ENCODE results near the gene CCL5.
A peak's percentile ranks its signal among the peaks of the same experiment; 100 is the strongest.

The CCL5 gene

DNA sequence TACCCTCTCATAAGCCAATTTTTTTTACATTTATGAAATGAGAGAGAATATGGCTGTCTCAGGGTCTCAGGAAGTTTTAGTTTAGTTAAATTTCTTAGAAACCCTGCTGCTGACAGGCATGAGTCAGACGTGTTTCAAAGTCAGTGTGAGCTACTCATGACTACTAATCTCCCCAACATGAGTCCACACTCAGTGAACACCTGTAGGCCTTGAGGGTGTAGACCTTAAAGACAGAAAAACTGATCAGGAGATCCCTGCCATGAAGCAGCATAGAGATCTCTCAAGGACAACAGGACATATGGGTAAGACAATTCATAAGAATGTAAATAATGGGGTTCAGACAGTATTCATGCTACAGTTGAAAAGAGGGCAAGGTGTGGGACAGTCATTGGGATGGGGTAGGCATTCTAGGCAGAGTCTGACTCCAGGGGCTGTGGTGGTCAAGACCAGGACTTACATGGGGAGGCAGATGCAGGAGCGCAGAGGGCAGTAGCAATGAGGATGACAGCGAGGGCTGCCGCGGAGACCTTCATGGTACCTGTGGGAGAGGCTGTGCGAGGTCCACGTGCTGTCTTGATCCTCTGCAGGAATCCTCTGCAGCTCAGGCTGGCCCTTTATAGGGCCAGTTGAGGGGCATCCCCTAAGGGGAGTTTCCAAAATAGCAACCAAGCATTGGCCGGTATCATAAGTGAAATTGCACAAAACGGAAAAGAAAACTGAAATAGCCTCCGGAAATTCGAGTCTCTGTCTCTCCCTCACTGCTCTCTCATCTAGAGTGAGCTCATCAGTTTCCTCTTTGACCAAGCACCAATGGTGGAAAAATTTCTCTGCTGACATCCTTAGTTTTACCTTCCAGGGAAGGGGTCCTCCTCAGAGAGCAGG, at the start of gene CCL5:
Gene CCL5, minus strand, starts transcription at position 588 of the 882 bp plus-strand sequence.
- DNase-seq (ENCODE audit: insufficient read length, low spot score) (peak; percentile 76), FAIRE-seq (no peak)

DNA sequence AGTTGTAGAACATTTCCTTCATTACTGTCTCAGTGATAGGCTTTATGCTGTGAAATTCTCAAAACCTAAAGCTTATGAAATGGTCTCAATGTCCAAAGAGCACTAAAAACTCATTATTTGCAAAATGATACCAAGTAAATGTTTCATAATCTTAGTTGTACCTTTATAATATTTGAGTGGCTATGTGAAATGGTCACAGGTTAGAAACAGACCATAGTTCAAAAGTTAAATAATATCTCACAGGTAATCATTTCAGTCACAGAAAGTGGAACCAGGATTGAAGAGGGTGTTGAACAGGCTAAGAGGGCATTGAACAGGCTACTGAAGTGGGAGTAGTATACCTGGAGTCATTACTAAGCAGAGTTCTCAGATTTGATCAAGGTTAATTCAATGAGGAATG, 47.6 kb upstream of the CCL5 start:
- FAIRE-seq (no peak), DNase-seq (ENCODE audit: insufficient read length, low spot score) (no peak)

- DNase-seq (ENCODE audit: insufficient read length, low spot score) (no peak), FAIRE-seq (no peak)
Observed at GRCh38 chr17:35923609-35924114, 43.5 kb upstream of the CCL5 start.

DNA sequence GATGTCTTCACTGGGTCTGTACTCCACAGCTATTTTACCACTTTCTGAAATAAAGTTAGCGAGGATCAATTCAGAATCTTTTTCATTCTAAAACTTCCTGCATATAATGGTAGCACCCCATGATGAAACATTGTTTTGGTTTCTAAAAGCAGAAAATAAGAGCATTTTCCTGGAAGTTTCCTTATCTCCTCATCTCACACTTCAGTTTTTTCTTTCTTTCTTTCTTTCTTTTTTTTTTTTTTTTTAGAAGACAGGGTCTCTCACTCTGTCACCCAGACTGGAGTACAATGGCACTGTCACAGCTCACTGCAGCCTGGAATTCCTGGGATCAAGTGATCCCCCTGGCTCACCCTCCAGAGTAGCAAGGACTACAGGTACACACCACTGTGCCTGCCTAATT, 40.1 kb upstream of the CCL5 start:
- no peak for DNase-seq (ENCODE audit: insufficient read length, low spot score)
- no peak for FAIRE-seq

DNA sequence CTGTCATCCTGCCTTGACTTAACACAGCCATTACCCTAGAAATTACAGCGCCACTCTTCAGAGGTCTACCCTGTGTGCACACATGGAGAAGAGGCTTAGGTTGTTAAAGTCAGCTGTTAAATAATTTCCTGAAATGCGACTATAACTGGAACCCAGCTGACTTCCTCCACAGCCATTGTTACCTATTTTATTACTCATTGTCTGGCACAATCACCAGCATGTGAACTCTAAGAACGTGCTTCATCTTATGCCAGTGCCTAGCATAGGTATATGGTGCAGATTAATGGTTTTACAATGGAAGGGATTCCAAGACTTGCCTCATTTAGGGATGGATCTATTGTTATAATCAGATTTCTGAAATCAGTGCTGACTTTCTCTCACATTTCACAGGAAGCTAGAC, 38.5 kb upstream of the CCL5 start:
- DNase-seq (ENCODE audit: insufficient read length, low spot score) (no peak), FAIRE-seq (no peak)

GRCh38 chr17:35917519-35918213, 37.5 kb upstream of the CCL5 start:
- DNase-seq (ENCODE audit: insufficient read length, low spot score), result no peak
- FAIRE-seq, result no peak

GRCh38 chr17:35915153-35915964, 35.2 kb upstream of the CCL5 start:
- DNase-seq (ENCODE audit: insufficient read length, low spot score) (no peak), FAIRE-seq (no peak)

DNA sequence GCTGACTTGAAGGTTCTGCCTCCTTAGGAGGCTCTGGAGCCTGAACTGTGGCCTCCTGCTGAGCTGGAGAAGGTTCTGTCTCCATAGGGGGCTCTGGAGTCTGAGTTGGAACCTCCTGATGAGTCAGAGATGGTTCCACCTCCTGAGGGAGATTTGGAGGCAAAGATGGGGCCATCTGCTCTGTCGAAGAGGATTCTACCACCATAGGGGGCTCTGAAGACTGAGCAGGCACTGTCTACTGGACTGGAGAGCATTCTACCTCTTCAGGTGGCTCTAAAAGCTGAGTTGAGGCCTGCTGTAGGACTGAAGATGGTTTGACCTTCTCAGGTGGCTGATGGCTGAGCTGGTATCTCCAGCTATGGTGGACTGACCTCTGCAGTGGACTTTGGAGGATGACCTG, 34.2 kb upstream of the CCL5 start:
- FAIRE-seq (no peak), DNase-seq (ENCODE audit: insufficient read length, low spot score) (no peak)

- FAIRE-seq, result no peak
- no peak for DNase-seq (ENCODE audit: insufficient read length, low spot score)
Observed at GRCh38 chr17:35913609-35914008, 33.4 kb upstream of the CCL5 start.

GRCh38 chr17:35912942-35913341, 32.8 kb upstream of the CCL5 start:
- no peak for DNase-seq (ENCODE audit: insufficient read length, low spot score)
- no peak for FAIRE-seq

- no peak for FAIRE-seq
- DNase-seq (ENCODE audit: insufficient read length, low spot score), result no peak
Observed at GRCh38 chr17:35912339-35912912, 32.3 kb upstream of the CCL5 start.

DNA sequence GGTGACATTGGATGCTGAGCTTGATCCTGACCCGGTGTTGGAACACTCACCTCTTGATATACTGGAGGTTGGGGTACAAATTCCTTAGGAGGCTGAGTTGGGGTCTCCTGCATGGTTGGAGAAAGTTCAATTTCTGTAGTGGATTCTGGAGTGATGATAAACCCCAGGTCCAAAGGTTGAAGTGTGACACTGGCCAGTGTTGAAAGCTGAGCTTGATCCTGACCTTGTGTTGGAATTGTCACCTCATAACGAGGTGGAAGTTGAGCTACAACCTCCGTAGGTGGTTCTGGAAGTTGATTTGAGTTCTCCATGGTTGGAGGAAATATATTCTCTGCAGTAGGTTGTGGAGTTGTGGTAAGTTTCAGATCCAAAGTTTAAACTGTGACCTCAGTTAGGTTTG, 29.2 kb upstream of the CCL5 start:
- no peak for FAIRE-seq
- no peak for DNase-seq (ENCODE audit: insufficient read length, low spot score)

DNA sequence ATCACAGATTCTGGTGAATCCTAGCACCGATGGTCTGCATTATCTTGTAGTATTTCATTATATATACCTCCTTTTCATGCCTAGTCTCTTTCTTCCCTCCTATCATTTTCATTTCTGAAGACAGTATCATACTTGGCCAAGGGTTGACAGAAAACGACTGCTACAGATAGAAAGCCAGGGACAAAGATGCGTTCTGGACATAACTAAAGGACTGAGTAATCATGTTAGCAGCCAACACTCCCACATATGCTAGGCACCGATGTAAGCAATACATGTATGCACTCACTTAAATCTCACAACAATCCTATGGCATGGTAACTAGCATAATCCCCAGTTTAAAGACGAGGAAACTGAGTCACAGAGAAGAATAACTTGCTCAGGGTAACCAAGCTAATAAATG, 27.5 kb upstream of the CCL5 start:
- no peak for FAIRE-seq
- DNase-seq (ENCODE audit: insufficient read length, low spot score), result no peak

DNA sequence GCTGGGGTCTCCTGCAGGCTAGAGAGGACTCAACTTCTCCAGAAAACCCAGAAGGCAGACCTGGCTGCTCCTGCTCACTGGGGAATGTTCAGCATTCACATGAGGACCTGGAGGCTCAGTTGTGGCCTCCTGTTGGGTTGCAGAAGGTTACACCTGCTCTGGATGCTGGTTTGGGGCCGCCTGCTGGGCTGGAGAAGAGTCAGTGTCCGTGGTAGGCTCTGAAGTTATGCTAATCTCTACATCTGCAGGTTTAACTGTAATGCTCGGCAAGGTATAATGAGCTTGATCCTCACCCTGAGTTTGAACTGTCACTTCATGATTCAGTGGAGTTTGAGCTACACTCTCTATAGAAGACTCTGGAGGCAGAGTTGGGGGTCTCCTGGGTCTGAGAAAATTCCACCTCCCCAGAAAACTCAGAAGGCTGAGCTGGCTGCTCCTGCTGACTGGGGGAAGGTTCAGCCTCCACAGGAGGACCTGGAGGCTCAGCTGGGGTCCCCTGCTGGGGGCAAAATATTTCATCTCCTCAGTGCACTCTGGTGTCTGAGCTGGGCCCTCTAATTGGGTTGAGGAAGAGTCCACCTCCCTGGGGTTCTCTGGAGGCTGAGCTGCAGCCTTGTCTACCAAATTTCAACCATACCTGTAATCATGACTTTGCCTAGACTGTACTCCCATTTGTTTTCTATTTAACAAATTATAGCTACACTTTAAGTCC, 26.9 kb upstream of the CCL5 start:
- FAIRE-seq, result no peak
- DNase-seq (ENCODE audit: insufficient read length, low spot score), result no peak

- no peak for FAIRE-seq
- DNase-seq (ENCODE audit: insufficient read length, low spot score), result no peak
Observed at GRCh38 chr17:35906191-35906925, 26.2 kb upstream of the CCL5 start.

GRCh38 chr17:35903451-35903850, 23.3 kb upstream of the CCL5 start:
- DNase-seq (ENCODE audit: insufficient read length, low spot score) (no peak), FAIRE-seq (no peak)

DNA sequence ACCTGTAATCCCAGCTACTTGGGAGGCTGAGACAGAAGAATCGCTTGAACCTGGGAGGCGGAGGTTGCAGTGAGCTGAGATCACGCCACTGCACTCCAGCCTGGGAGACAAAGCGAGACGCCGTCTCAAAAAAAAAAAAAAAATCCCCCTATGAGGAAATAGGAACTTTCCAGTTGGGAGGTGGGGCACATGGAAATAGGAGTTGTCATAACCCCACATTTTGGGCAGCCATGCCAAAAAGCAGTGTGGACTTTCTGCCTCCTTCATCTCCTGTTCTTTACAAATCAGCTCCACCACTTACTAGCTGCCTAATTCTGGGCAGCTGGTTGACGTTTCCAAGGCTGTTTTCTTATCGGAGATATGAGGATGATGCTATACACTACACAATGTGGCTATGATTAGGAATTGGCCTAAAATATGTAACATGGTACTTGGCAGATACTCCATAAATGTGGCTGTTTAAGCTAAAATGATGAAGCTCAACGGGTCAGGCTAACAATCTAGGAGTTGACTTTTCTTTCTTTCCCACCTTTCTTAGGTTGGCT, 21.5 kb upstream of the CCL5 start:
- no peak for FAIRE-seq
- DNase-seq (ENCODE audit: insufficient read length, low spot score), result no peak

- DNase-seq (ENCODE audit: insufficient read length, low spot score) (no peak), FAIRE-seq (no peak)
Observed at GRCh38 chr17:35900708-35901480, 20.7 kb upstream of the CCL5 start.

Measured in GM19239 (cell line).